HCT116 (cell line): ENCODE measurements around the gene P4HA2. TPM values are rescaled to one million over a fixed set of nuclear protein-coding genes. Genes with fewer than 3 reads are reported as not detected.

Experiments
- ATAC-seq: fragments of 200-7000 bp; cut with Tn5 transposase; 2 replicates; pipeline ENCODE4 v1.9.1; 2020; ENCODE audit warnings: mild to moderate bottlenecking, moderate library complexity
- BruUV-seq: library from RNA; stranded (reverse); fragments of 400-500 nt; replicated peaks from 2 replicates; lab custom pipeline; 2021; lab: Mats Ljungman, UMichigan
- CTCF ChIA-PET: fragments of 300-600 bp; sonication (Branson Sonifier 250); formaldehyde crosslinking; loops from one replicate; lab custom pipeline; 2021; ENCODE audit warnings: antibody characterized with exemption; lab: Charles Lee
- POLR2A ChIA-PET: fragments of 300-600, 350-600 bp; sonication (Branson Sonifier 250); formaldehyde crosslinking; loops from one replicate; lab custom pipeline; 2021; ENCODE audit warnings: antibody characterized with exemption; lab: Charles Lee
- RAD21 ChIA-PET, 2 experiments: fragments of 300-600 bp; sonication (Branson Sonifier 250); formaldehyde crosslinking; loops; one replicate each; lab custom pipeline; 2023; ENCODE audit warnings: low total read pairs in 2 of 2; ENCODE audit not compliant: uncharacterized antibody in 2 of 2, unreplicated experiment in 2 of 2, low non-redundant PET in 1 of 2; lab: Charles Lee
- DNase-seq: peaks from one replicate; pipeline ENCODE4 v3.0.0-alpha.2; 2010; ENCODE audit warnings: low read depth, low spot score
- H2AFZ ChIP-seq: fragments of 200-600 bp; shearing (Covaris generic), sonication (generic); 2 replicates; pipeline ENCODE4 v1.6.1; 2017; ENCODE audit warnings: low read depth, mixed run types, mixed read lengths, antibody characterized with exemption, low read length; ENCODE audit not compliant: poor library complexity, severe bottlenecking
- H3K27ac ChIP-seq: 2 replicates; pipeline ENCODE4 v1.5.1; 2012; ENCODE audit warnings: low read depth, low read length
- H3K27me3 ChIP-seq: fragments of 200-600 bp; sonication (generic); 2 replicates; pipeline ENCODE4 v1.6.1; 2016; ENCODE audit warnings: mixed run types, low read length, mixed read lengths; ENCODE audit not compliant: insufficient read depth
- H3K36me3 ChIP-seq, 2 experiments: fragments of 200-500 bp in 1 of 2; fragments of 200-600 bp in 1 of 2; sonication (Bioruptor generic) in 1 of 2; sonication (generic) in 1 of 2; 2 replicates each; pipeline versions ENCODE4 v1.5.1 to v1.6.1; 2014 to 2016; ENCODE audit warnings: low read length in 2 of 2, inconsistent platforms in 1 of 2, mixed read lengths in 1 of 2, mixed run types in 1 of 2; ENCODE audit not compliant: insufficient read depth in 2 of 2, control insufficient read depth in 1 of 2
- H3K4me1 ChIP-seq, 2 experiments: fragments of 200-600 bp in 1 of 2; sonication (generic) in 1 of 2; 2 replicates each; pipeline versions ENCODE4 v1.5.1 to v1.6.1; 2012 to 2017; ENCODE audit warnings: low read length in 2 of 2, inconsistent platforms in 1 of 2, mild to moderate bottlenecking in 1 of 2, mixed read lengths in 1 of 2, mixed run types in 1 of 2, moderate library complexity in 1 of 2; ENCODE audit not compliant: insufficient read depth in 2 of 2, control insufficient read depth in 1 of 2
- H3K4me2 ChIP-seq: fragments of 200-600 bp; sonication (generic); 2 replicates; pipeline ENCODE4 v1.6.1; 2017; ENCODE audit warnings: mixed run types, low read length, mixed read lengths
- H3K4me3 ChIP-seq, 2 experiments: fragments of 200-600 bp in 1 of 2; sonication (generic) in 1 of 2; replicated peaks in 1 of 2; 2 replicates each; pipeline ENCODE4 v1.5.1; 2011 to 2016; ENCODE audit warnings: low read length in 2 of 2, control low read depth in 1 of 2, low read depth in 1 of 2, mild to moderate bottlenecking in 1 of 2, mixed read lengths in 1 of 2, mixed run types in 1 of 2
- H3K79me2 ChIP-seq: fragments of 200-600 bp; sonication (generic); 2 replicates; pipeline ENCODE4 v1.6.1; 2017; ENCODE audit warnings: mild to moderate bottlenecking, mixed run types, low read length, moderate library complexity, mixed read lengths; ENCODE audit not compliant: insufficient read depth
- H3K9ac ChIP-seq: fragments of 200-600 bp; sonication (generic); 2 replicates; pipeline ENCODE4 v1.6.1; 2016; ENCODE audit warnings: low read length, mixed read lengths
- H3K9me2 ChIP-seq: fragments of 200-600 bp; sonication (generic), shearing (Covaris generic); 2 replicates; pipeline ENCODE4 v1.6.1; 2017; ENCODE audit warnings: mixed run types, mild to moderate bottlenecking, moderate library complexity; ENCODE audit not compliant: insufficient read depth
- H3K9me3 ChIP-seq, 2 experiments: fragments of 200-500 bp in 1 of 2; fragments of 200-600 bp in 1 of 2; sonication (Bioruptor generic) in 1 of 2; sonication (generic) in 1 of 2; 2 replicates each; pipeline ENCODE4 v1.6.1; 2014 to 2017; ENCODE audit warnings: low read length in 2 of 2, mixed read lengths in 2 of 2, inconsistent platforms in 1 of 2, low read depth in 1 of 2, mild to moderate bottlenecking in 1 of 2, mixed run types in 1 of 2, moderate library complexity in 1 of 2; ENCODE audit not compliant: control insufficient read depth in 1 of 2, insufficient read depth in 1 of 2
- H4K20me1 ChIP-seq: fragments of 200-600 bp; sonication (generic), shearing (Covaris generic); 2 replicates; pipeline ENCODE4 v1.6.1; 2017; ENCODE audit warnings: mixed run types, mild to moderate bottlenecking, moderate library complexity; ENCODE audit not compliant: insufficient read depth
- CEBPB ChIP-seq: IDR thresholded peaks from 2 replicates; pipeline ENCODE4 v1.6.1; 2012; ENCODE audit warnings: low read depth
- CTCF ChIP-seq, 3 experiments: fragments of 200-600 bp in 1 of 3; sonication (generic) in 1 of 3; IDR thresholded peaks in 2 of 3; conservative IDR thresholded peaks in 1 of 3; 2 replicates each; pipeline ENCODE4 v1.5.1; 2012 to 2017; ENCODE audit warnings: low read depth in 2 of 3, low read length in 2 of 3, antibody characterized with exemption in 1 of 3, borderline replicate concordance in 1 of 3, control low read depth in 1 of 3, mild to moderate bottlenecking in 1 of 3, mixed read lengths in 1 of 3, mixed run types in 1 of 3, moderate library complexity in 1 of 3; ENCODE audit not compliant: insufficient read depth in 1 of 3
- EZH2 ChIP-seq: fragments of 200-600 bp; sonication (generic); IDR thresholded peaks from 2 replicates; pipeline ENCODE4 v1.6.1; 2017; ENCODE audit warnings: antibody characterized with exemption, mixed run types
- MAX ChIP-seq: IDR thresholded peaks from 2 replicates; pipeline ENCODE4 v1.6.1; 2012
- POLR2AphosphoS5 ChIP-seq: IDR thresholded peaks from 2 replicates; pipeline ENCODE4 v1.6.1; 2011; ENCODE audit warnings: mild to moderate bottlenecking, low read depth, low read length, moderate library complexity
- REST ChIP-seq: IDR thresholded peaks from 2 replicates; pipeline ENCODE4 v1.6.1; 2012; ENCODE audit warnings: low read depth
- SIN3A ChIP-seq: IDR thresholded peaks from 2 replicates; pipeline ENCODE4 v1.6.1; 2012; ENCODE audit warnings: low read depth
- SP1 ChIP-seq: IDR thresholded peaks from 2 replicates; pipeline ENCODE4 v1.6.1; 2012; ENCODE audit warnings: low read depth
- SRF ChIP-seq: IDR thresholded peaks from 2 replicates; pipeline ENCODE4 v1.6.1; 2012; ENCODE audit warnings: low read depth
- intact Hi-C: fragments of 100-400 bp; cut with micrococcal nuclease; formaldehyde crosslinking; loops from 2 replicates; pipeline ENCODE4 v1.10.0; 2022
- total RNA-seq: library from RNA; stranded (reverse); gene quantifications from one replicate; pipeline ENCODE4 v1.2.1, GENCODE V29; 2021; ENCODE audit not compliant: unreplicated experiment

Gene P4HA2
- total RNA-seq, 1 experiment from 2014 or later: 29.0 TPM

GRCh38 chr5:132190161-132190817 is 37.4 kb downstream of the P4HA2 start (continued):
- TF ChIP-seq CTCF (IDR thresholded peaks at IDR 0.05 in 2 of 3, conservative IDR thresholded peaks at IDR 0.05 in 1 of 3; ENCODE audit: borderline replicate concordance in 1 of 3, insufficient read depth in 1 of 3, low read depth in 2 of 3, low read length in 2 of 3) (peak; percentile 52 to 84 (median 83); a peak in 5 of 6 replicates), CEBPB (no peak), POLR2AphosphoS5 (no peak)

- Histone ChIP-seq H3K27ac (no peak overlapping the region), H3K9me2 (no peaks in the 10 kb centered on the region), H3K27me3 (no peaks in the 10 kb centered on the region), H4K20me1 (no peaks in the 10 kb centered on the region), H3K4me1 (peaks cover 3 to 15% of the 10 kb centered on the region in 2 experiments; a peak in 3 of 4 replicates), H3K79me2 (no peaks in the 10 kb centered on the region), H2AFZ (no peak overlapping the region), H3K9me3 (no peaks in the 10 kb centered on the region), H3K9ac (no peak overlapping the region), H3K36me3 (no peaks in the 10 kb centered on the region), H3K4me2 (no peak overlapping the region), H3K4me3 (no peak overlapping the region)
- DNase-seq (peak; percentile 16), ATAC-seq (peak; percentile 63)
- no peak for TF ChIP-seq EZH2
- no peak for TF ChIP-seq MAX
- peak; percentile 46; the same call in 1 of the 2 replicates for TF ChIP-seq SP1
- no peak for TF ChIP-seq REST
- TF ChIP-seq SRF: no peak
- TF ChIP-seq CEBPB: no peak
- TF ChIP-seq SIN3A: no peak
- no TSS peak for BruUV-seq
- ChIA-PET CTCF (no interaction called here), RAD21 (no interaction called here), POLR2A (no interaction called here)
- intact Hi-C loops: no loop called here
Measured at GRCh38 chr5:132184588-132184987, 43.1 kb downstream of the P4HA2 start.
